HG02981 (cell line): ENCODE results near the gene HSPA12A.
A peak's percentile ranks its signal among the peaks of the same experiment; 100 is the strongest.

ENCODE experiments used
- ATAC-seq: cut with Tn5 transposase; IDR thresholded peaks from one replicate; pipeline ENCODE4 v1.9.1; 2021; ENCODE audit warnings: mild to moderate bottlenecking, moderate library complexity; ENCODE audit not compliant: unreplicated experiment

HSPA12A gene, protein sequence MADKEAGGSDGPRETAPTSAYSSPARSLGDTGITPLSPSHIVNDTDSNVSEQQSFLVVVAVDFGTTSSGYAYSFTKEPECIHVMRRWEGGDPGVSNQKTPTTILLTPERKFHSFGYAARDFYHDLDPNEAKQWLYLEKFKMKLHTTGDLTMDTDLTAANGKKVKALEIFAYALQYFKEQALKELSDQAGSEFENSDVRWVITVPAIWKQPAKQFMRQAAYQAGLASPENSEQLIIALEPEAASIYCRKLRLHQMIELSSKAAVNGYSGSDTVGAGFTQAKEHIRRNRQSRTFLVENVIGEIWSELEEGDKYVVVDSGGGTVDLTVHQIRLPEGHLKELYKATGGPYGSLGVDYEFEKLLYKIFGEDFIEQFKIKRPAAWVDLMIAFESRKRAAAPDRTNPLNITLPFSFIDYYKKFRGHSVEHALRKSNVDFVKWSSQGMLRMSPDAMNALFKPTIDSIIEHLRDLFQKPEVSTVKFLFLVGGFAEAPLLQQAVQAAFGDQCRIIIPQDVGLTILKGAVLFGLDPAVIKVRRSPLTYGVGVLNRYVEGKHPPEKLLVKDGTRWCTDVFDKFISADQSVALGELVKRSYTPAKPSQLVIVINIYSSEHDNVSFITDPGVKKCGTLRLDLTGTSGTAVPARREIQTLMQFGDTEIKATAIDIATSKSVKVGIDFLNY

DNA sequence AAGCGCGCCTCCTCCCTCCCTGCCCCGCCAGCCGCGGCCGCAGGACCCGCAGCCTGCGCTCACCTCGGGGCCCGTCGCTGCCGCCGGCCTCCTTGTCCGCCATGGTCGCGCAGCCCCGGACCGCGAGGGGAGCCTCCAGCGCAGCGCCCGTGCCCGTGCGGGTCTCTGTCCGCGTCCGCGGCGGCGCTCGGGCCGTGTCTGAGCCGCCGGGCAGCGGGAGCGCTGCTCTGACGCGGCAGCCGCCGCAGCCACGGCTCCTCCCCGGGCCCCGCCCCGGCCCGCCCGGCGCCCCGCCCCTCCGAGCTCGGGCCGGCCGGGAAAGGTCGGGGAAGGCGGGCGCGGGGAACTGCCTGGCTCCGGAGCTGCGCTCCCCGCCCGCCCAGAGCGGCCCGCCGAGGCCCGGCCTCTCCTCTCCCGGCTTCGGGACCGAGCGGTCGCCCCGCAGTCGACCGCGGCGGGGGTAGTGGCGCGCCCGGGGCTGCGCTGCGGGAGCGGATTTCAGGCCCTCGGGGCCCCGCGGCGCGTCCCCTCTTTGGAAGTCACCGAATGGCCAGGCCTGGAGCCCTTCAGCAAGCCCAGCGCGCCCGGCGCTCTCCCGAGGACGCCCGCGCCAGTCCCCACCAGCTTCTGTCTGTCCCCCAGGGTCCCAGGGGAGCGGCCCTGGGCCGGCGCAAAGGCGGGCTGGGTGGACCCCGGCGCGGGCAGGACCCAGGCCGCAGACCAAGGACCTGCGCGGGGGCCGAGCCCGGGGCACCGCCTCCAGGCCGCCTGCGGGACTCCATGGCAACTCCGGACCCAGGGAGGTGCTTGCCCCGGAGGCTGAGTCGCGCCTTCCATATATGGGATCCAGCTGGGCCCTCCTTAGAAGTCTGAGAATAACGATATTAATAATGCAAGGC is at the start of gene HSPA12A:
Gene HSPA12A (minus strand): TSS at position 200 of the 899 bp plus-strand sequence. CDS start 97 bp downstream, at position 103.
- ATAC-seq, result peak; percentile 93

DNA sequence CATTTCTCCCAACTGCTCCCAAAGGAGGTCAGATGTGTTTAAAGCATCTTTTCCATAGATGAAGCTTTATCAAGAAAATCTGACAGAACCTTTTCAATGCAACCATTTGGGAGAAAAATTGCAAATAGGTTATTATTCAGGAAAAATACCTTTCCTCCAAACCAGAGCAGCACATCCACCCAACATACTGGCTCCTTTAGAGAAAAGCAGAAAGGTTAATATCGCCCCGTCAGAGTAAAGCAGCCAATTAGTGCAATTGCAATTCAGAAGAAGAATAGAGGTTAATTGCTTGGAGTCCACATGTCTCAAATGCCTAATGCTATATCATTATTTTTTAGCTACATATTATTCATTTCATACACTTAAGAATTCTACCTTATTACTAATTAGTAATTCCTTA is 48.9 kb upstream of the HSPA12A start:
- ATAC-seq, result no peak

DNA sequence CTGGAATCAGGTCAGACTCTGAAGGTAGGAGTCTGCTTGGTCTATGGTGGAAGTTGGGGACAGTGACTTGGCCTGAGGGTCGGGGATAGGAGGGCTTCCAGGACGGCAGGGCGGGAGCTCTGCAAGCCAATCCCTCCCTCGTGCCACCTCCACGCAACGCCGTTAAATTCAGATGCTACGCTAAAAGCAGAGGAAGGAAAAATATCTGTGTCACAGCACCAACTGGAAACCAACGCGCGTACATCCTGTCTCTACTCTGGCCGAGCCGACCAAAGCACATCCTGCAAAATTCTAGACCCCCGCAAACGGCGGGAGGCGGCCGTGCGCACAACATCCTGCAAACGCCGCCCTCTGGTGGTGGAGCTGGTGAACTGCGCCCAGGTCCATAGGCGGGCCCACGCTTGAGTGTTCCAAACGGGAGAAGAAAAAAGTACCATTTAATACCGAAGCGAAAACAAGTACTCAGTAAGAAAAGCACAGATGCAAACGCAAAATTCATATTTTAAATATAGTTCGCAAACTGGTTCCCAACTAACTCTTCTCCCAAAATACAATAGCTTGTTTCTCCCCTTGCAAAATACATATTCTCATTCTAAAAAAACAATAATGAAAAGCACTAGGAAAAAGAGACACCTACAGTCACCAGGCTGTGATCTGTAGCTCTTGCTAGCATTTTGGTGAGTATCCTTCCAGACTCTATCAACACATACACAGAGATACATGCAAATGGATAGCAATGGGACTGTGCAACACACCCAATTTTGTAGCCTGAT is 45.7 kb upstream of the HSPA12A start:
- peak; percentile 84 for ATAC-seq

DNA sequence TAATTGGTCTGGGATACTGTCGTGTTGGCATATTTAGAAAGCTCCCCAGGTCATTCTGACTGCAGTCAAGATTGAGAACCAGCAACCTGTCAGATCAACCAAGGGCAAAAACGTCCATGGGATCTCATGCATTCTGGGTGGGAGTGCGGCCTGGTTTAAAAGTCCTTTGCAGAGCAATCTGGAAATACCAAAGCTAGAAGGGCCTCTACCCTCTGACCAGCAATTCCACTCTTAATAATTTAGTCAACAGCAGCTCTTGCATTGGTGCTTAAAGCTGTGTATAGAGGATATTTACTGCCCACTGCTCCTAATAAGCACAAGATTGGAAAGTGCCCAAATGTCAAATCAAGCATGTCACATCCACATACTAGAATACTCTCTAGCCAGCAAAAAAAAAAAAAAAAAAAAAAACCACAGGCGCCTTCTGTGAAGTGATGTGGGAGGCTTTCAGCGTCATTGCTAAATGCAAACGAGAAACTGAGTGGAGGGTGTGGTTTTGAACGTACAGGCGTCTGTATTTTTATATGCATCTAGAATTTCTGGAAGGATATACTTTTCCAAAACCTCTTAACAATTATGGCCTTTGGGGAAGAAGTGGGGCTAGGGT is 44.8 kb upstream of the HSPA12A start:
- ATAC-seq, result no peak

DNA sequence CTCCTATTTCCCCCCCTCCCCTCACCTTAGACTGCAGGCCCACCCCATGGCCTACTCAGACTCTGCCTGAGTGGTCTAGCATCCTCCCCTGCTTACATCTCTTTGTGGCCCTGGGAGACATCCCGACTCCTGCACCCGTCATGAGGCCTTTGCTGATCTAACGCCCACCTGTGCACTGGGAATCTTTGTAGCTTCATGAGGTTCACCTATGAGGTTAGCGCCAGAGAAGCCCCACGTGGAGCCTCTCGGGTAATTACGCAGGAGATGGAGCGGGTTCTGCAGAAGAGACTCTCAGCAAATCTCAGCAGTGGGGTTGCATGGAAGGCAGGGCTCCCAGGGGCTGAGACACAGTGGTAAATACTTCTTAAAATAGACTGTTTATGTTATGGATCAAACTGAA is 43.5 kb upstream of the HSPA12A start:
- ATAC-seq, result no peak

DNA sequence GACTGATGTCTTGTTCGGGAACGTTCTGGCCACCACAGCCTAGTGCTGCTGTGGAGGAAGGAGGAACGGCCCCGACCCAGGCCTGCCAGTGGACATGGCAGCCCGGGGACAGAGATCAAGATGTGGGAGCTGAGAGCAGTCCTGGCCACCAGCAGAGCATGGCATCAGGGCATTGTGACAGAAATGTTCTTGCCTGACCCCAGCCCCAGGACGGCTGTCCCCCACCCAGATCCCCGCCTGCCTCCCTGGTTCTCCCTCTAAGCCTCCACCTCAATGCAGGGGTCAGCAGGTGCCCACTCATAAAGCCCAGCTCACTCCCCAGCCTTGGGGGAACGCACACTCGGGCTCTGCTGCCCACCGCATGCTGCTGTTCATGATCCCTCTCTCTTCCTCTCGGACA is 42.9 kb upstream of the HSPA12A start:
- ATAC-seq, result no peak

DNA sequence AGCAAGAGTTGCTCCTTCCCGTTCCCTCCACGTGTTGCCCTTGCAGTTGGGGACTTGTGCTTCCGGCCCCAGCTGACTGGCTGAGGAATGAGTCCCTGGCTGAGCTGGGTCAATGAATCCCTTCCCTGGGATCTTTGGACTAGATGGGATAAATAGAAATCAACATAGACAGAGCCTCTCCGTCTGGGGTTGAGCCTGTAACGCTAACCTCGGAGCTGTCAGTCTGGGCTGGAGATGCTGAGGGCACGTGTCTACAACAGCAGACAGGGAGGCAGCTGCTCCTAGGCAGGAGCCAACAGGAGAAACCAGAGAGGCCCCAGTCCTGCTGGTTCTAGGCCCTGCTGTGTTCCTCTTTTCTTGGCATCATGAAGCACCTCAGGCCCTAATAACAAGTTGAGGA is 42.3 kb upstream of the HSPA12A start:
- no peak for ATAC-seq

DNA sequence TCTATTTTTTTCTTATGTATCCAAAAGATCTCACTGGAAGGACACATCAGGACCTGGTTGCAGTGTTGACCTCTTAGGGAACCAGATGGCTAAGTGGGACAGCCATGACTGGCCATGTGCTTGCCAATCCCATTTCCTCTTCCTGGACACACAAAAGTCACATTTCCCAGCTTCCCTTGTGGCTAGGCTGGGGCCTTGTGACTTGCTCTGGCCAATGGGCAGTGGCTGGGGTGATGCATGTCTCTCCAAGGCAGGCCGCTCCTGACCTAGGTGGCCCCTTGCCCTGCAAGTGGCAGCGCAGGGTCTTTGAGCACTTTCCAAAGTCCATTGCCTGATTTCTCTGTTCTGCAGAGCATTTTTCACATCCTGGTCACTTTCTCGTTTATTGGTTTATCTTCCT is 41.7 kb upstream of the HSPA12A start:
- no peak for ATAC-seq

DNA sequence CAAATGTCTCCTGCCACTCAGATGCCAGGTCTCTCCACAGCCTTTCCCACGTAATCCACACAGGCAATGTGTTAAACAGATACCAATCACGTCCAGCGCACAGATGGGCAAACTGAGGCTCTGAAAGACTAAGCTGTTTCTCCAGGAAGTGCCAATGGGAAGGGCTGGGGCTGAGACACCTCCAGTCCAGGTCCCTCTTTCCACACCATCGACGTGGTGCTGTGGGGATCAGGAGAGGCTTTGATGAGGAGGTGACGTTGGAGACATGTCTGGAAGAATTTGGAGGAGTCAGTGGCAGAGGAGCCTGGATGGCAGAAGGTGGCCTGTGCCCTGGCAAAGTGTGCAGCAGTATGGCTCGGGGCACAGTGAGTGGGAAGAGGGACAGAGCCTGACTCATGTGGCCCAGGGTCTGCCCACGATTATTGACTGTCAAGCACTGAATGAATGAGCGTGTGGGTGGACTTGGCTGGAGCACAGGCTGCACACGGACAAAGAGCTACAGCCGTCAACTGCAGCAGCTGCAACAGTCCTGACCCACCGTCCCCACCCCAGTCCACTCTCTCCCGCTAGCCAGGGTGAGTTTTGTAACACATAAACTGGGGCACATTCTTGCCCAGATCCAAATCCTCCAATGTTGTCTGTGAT is 40.8 kb upstream of the HSPA12A start:
- ATAC-seq, result no peak

DNA sequence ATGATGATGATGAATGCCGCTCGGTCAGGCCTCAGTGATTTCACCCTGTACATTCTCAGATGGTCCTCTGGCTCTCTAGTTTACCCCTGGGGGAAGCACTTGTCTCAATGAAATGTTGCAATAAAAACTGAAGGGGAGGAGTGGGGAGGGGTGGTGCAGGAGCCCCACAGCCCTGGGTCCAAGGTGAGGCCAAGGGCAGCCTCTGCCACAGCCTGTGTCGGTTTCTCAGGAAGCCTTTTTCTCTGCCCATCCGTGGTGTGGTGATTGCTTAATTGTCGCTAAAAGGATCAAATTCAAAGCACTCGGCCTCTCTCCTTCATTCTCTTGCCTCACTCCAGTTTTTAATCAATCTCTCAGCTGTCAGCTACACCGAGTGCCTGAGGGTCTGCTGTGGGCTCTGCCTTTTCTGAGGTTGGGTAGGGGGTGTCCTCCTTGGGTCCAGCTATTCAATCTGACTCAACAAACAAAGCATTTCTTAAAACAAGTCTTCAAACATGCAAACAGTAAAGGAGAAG is 39.1 kb upstream of the HSPA12A start:
- no peak for ATAC-seq

DNA sequence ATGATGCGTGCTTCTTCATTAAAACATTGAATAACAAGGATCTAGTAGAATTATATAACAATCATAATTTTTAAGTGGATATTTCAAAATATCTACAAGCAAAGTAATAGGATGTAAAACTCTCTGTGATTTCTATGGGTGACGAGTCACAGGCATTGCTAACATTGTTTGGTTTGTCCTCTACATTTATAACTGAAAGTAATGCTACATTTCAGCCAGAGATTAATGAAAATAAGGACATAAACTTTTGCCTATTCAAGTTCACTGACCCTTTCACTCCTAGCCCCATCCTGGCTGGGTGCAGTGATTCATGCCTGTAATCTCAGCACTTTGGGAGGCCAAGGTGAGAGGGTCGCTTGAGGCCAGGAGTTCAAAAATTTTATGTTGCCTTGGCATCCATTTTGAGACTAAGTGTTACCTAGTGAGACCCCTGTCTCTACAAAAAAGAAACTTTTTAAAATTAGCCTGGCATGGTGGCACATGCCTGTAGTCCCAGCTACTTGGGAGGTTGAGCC is 38.4 kb upstream of the HSPA12A start:
- no peak for ATAC-seq

DNA sequence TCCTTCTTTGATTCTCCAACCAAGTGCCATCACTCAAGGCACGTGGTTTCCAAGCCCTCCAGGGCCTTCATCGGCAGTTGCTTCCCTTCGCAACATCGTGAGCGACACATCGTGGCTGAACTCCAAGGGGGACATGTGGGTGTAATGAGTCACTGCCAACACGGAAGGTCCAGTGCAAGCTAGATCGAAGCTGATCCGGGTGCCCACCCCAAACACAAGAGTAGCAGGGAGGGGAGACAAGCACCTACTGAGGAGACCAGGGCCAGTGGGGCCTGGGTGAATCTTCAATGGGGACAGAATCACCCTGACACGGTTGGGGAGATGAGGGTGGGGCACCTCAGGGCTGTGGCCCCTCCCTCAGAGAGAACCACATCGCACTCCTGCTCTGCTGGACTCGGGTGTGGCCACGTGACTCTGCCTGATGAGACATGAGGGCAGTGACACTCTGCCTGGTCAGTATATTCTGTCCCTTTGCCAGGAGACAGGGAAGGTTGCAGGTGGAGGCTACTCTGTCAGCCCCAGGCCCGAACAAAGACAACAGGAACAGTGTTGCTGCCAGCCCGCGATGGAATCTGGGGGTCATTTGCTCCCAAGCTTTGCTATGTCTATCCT is 36.8 kb upstream of the HSPA12A start:
- no peak for ATAC-seq

DNA sequence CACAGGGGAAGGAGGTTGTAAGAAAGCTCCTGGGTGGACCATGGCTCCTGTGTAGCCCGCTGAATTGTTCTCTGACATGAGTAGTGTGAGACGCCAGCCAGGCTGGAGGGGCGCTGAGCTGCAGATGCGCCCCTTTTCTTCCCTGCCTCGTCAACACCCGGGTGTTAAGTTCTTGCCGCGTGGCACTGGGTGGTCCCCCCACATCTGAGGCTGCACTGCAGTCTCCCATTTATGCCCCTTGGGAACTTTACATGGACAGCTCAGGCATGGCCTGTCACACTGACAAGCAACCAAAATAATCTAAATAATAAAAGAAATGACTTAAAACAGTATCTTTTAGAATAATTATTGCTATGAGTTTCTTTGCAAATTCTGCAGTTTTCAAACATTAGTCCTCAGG is 34.6 kb upstream of the HSPA12A start:
- no peak for ATAC-seq

DNA sequence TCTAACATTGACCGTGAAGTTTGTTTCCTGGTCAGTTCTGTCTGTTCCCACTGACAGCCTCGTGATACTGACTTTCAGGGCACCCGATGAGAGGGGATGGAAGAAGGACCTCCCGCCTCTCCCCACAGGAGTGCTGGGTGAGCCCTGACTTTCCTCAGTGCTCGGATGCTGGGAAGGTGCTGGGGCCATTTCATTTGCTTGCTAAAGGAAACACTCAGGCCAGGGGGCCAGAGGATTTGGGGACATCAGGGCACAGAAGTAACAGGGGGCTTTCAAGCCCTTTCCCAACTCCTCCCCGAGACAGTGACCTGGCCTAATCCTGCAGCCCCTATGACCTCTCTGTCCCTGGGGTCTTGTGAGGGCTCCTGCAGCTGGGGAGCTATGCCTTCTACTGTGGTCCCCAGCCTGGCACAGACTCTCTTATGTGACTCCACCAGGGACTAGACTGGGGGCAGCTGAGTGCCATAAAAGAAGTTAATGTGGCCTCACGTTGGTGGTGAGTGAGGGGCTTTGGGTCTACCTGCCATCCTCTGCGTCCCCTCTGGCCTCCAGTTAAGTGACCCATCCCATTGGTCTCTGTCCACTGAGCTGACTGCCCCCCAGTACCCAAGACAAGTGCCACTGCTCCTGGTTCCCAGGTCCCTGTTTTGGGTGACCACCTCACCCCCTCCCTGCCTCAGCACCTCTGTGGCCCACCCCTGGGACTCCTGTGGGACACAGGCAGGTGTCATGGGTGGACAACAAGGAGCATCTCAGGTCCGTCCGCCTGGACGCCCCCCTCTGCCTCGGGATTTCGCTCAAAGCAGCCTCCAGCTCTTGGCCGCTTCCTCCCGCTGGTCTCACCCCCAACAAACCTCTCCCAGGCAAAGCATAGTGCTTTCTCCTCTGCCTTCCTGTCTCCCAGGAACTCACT is 33.4 kb upstream of the HSPA12A start:
- no peak for ATAC-seq

DNA sequence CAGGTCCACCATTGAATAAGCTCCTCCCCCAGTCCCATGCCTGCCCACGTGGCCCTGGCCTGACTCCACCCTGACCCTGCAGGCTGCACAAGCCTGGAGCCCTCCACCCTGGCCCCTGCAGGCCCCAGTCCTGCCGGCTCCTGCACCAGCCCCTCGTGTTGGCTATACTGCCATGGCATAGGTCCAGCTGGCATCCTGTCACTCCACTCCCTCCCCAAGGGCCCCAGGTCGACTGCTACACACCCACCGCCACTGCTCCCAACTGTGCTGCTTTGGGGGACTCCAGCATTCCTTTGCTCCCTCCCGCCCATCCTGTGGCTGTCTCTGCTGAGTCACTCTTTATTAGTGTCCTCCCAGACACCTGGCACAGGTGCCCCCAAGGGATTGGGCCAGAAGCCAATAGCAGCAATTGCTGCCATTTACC is 32.4 kb upstream of the HSPA12A start:
- no peak for ATAC-seq

DNA sequence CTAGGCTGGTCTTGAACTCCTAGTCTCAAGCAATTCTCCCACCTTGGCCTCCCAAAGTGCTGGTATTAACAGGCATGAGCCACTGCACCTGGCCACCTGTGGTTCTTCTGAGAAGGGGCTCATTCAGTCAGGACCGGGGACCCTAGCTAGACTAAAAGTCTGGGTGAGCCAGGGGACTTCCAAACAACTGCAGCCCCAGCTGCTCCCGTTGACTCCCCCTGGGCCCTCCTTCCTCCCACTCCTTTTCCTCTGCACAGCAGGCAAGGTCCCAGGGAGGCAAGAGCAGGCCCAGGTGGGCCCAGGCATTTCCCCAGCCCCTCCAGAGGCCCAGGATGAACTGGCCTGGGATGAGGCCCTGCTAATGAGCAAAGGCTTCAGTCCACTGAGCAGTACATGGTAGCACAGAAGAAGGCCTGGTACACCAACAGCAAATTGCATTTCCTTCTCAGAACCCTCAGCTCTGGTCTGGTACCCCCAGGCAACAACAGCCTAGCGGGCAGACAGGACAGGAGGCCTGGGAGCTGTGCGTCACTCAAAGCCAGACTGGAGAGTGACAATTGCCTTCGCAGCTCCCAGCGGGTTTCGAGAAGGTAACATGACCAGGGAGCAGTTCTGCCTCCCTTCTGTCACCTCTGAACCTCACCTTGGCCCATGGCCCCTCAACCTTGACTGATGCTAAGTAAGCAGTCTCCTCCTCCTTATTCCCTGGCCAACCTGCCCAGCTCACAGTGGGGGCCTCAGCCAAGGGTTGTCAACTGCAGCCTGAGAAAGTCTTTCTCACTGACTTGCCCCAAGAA is 30.7 kb upstream of the HSPA12A start:
- ATAC-seq, result no peak

DNA sequence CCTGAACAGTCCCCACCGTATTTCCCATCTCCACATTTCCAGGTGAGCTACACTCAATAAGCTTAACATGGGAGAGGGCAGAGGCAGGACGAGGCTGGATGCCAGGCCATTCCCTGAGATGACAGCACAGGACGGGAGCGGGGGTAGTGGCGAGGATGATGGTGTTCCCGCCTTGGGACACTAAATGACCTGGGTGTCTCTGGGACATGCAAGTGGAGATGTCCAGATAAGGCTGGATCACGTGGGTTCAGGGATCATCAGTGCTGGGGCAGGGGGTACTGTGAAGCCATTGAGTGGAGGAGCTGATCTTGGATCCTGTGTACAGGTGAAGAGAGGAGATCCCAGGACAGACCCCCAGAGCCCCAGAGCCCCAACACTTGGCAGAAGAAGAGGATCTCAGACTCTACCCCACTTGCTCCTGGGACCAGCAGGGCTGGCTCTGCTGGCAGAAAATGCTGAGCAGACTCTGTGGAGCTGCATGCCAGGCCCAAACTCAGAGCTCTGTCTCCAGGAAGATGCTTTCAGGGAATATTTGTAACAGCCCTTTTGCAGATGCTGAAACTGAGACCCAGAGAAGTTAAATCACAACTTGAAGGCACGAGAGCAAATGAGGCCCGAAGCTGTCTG is 29.7 kb upstream of the HSPA12A start:
- ATAC-seq, result no peak
